Measurements from ENCODE around the gene POLR1A.

GRCh38 chr2:86068648-86069047 is 37.0 kb downstream of the POLR1A start:
- TF ChIP-seq CTCF (conservative IDR thresholded peaks at IDR 0.05 in 1 of 2, IDR thresholded peaks at IDR 0.05 in 1 of 2; ENCODE audit: extremely low read depth in 1 of 2, insufficient read depth in 1 of 2, low read depth in 1 of 2, low read length in 2 of 2) (no peak), EZH2 (IDR thresholded peaks at IDR 0.05; ENCODE audit: borderline replicate concordance, low read length) (no peak)

Data from mammary epithelial cell (primary cell).